C1 segment of cervical spinal cord (tissue), 14 donors: Measurements from ENCODE around the gene COP1.

ENCODE experiments used
- DNase-seq, 14 donors: peaks; one replicate each; lab custom pipeline; 2025; lab: John Stamatoyannopoulos, UW

Gene COP1

GRCh38 chr1:175968486-175969172 lies 238.5 kb downstream of the COP1 start:
- no peak for DNase-seq

DNA sequence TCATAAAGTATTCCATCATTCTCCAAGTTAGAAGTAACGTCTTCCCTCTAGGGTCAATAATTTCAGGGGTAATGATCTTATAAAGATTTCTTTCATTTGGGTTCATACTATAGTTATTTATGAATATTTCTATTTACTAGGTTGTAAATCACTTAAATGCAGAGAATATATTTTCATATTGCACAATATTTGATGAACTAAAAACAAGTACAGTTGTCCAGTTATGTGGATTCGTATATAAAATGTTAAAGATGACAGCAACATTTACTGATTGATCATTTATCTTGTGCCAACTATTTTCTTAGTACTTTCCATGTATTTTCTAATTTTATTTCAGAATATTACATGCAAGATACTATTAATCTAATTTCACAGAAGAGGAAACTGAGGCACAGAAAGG lies 243.3 kb downstream of the COP1 start:
- no peak for DNase-seq

- no peak for DNase-seq
Measured at GRCh38 chr1:175960169-175960568, 246.9 kb downstream of the COP1 start.

GRCh38 chr1:175951627-175952026 lies 255.5 kb downstream of the COP1 start:
- DNase-seq: no peak

DNA sequence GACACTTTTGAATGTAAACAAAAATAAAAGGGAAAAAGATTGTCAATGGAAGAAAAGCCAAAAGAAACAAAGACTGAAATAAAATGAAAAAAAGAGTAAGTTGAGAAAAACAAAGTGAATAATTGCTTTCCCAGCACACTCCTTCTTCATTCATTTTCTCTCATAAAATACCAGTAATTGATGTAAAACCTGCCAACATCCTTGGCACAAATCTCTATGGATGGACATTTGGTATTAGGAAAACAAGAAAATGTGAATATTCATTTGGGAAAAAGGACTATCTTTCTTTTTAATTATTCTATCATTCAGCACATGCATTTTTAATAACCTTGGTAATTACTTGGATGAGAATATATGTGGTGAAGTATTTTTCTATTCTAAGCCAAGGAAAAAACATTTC lies 259.3 kb downstream of the COP1 start:
- no peak for DNase-seq

- no peak for DNase-seq
Measured at GRCh38 chr1:175944591-175944990, 262.5 kb downstream of the COP1 start.

DNA sequence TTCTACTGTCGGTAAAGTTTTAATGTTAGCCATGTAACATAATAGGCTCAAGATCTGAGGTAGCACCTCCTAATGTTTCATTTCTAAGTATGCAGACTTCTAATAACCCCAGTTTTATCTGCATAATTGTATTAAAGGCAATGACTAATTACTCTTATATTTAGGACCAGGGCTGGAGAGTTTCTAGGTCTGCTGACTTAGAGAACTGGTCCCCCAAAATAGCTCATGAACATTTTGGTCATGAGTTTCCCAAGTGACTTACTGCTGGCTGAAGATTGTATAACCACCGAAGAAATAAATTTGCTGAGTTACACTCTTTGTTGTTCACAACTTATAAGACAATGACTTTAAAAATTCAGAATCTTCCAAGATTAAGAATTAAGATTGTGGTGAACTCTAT lies 265.9 kb downstream of the COP1 start:
- no peak for DNase-seq

DNA sequence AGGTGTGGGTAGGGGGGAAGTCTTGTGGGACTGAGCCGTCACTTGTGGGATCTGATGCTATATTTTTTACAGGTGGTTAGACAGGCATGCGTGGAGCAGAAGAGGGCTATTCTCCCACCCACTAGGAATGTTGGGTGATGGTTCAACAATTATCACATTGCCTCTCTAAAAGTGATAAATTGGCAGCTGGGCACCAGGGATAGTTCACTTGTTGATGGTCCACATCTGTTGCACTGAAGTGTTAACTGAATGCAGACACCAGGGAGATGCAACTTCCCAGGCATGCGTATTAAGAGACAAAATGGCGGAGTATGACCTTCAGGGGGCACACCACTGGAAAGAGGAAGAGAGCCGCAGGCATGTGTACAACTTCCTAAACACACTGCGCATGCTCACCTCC lies 270.4 kb downstream of the COP1 start:
- no peak for DNase-seq

- no peak for DNase-seq
Measured at GRCh38 chr1:175935566-175936115, 271.4 kb downstream of the COP1 start.

DNA sequence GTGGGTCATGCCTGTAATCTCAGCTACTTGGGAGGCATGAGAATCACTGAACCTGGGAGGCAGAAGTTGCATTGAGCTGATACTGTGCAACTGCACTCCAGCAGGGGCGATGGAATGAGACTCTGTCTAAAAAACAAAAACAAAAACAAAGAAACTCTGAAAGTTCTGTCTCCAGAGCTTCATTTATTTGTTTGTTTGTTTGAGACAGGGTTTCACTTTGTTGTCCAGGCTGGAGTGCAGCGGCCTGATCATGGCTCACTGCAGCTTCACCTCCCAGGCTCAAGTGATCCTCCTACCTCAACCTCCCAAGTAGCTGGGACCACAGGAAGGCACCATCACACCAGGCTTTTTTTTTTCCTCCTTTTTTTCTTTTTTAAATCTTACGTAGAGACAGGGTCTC lies 271.9 kb downstream of the COP1 start:
- no peak for DNase-seq

GRCh38 chr1:175933801-175934200 lies 273.3 kb downstream of the COP1 start:
- DNase-seq: no peak

DNA sequence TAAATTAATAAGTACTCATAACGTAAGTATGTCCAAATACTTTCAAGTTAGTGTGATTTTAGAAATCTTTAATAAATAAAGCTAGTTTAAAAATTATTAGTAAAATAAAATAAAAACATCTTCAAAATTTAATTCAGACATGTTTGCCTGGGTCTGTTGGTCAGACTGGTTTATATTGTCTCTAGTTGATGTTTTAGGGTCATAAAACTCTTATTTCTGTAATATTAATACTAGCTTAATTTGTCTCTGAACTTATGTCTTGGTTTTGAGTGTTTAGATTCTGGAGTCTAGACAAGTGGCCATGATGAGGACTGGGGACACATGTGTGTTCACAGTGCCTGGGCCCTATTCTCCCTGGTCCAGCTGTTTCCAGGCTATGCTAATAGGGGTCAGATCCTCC lies 279.1 kb downstream of the COP1 start:
- no peak for DNase-seq

GRCh38 chr1:175922254-175922881 lies 284.7 kb downstream of the COP1 start:
- DNase-seq: no peak

- no peak for DNase-seq
Measured at GRCh38 chr1:175920381-175920780, 286.7 kb downstream of the COP1 start.

DNA sequence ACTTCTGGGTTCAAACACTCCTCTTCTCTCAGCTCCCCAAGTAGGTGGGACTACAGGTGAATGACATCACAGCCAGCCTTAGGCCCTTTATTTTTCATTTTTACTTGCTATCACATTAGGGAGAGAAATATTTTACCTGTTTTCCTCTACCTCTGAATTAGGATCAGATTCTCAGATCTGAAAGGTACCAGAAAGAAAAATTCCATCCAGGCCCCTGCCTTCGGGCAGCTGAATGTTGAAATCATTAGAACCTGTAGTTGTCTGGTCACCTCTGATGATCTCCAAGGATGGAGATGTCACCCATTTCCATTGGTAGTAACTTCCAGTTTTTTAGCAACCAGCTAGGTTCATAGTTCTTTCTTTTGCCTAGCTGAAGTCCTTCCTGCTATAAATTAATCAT lies 288.1 kb downstream of the COP1 start:
- DNase-seq: no peak

GRCh38 chr1:175918364-175918801 lies 288.7 kb downstream of the COP1 start:
- DNase-seq: no peak

DNA sequence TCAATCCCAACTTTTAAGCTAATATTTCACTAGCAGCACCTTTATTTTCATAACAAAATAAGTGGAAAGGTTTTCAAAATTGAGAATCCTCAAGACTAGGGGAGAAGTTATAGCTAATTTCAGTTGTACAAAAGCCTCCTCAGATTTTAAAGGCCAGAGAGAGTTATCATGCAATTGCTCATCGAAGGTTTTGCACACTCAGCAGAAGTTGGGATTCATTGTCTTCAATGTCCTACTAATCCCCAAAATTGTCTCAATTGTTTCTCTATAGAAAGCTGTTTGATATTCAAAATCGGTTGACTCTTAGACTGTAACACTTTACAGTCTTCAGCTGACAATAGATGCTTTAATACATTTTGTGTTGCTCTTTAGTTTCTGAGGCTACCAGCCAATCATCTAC lies 293.0 kb downstream of the COP1 start:
- DNase-seq: no peak

- DNase-seq: no peak
Measured at GRCh38 chr1:175911138-175911537, 295.9 kb downstream of the COP1 start.

DNA sequence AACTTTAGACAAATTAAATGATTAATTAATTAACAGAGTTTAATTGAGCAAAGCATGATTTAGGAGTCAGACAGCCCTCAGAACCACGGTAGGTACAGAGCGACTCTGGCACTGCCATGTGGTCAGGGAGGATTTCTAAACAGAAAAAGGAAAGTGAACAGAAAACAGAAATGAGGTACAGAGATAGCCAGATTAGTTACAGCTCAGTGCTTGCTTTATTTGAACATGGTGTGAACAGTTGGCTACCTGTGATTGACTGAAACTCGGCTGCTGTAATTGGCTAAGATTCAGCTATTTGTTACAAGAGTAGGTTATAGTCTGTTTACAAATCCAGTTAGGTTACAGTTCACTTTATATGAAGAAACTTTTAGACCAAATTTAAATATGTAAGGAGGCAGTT lies 300.7 kb downstream of the COP1 start:
- no peak for DNase-seq

GRCh38 chr1:175904808-175905207 lies 302.3 kb downstream of the COP1 start:
- DNase-seq: no peak

DNA sequence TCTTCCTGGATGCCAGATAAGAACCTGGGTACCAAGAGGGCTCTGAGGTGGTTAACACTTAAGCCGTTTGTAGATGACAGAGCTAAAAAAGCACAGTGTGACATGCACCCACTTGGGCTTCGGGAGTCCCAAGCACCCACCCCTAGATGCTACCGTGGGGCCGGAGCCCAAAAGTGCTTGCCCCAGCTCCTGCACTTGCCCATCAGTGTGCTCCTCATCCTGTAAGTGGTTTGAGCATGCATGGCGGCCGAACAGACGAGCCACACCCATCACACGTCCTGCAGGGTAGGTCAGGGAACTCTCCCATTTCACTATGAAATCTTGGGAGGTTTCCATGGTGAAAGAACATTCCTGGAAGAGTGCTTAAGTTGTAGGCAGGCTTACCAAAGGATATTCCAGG lies 304.8 kb downstream of the COP1 start:
- DNase-seq: no peak

GRCh38 chr1:175901076-175901836 lies 305.8 kb downstream of the COP1 start:
- DNase-seq: no peak

GRCh38 chr1:175900171-175900570 lies 306.9 kb downstream of the COP1 start:
- no peak for DNase-seq
